BLaER1 (cell line): Measurements from ENCODE around the gene EML2.

Experiments used
- H3K27ac ChIP-seq: shearing (Covaris generic); formaldehyde crosslinking; 2 replicates; pipeline ENCODE4 v1.8.1; 2022
- H3K27me3 ChIP-seq: shearing (Covaris generic); formaldehyde crosslinking; 2 replicates; pipeline ENCODE4 v1.8.1; 2022
- H3K36me3 ChIP-seq: shearing (Covaris generic); formaldehyde crosslinking; 2 replicates; pipeline ENCODE4 v1.8.1; 2022
- H3K4me1 ChIP-seq: shearing (Covaris generic); formaldehyde crosslinking; 2 replicates; pipeline ENCODE4 v1.8.1; 2022
- H3K4me2 ChIP-seq: shearing (Covaris generic); formaldehyde crosslinking; 2 replicates; pipeline ENCODE4 v1.8.1; 2022
- H3K4me3 ChIP-seq: shearing (Covaris generic); formaldehyde crosslinking; 2 replicates; pipeline ENCODE4 v1.8.1; 2022
- H3K9ac ChIP-seq: shearing (Covaris generic); formaldehyde crosslinking; 2 replicates; pipeline ENCODE4 v1.8.1; 2022
- H3K9me3 ChIP-seq: shearing (Covaris generic); formaldehyde crosslinking; 2 replicates; pipeline ENCODE4 v1.8.1; 2022
- H4K20me1 ChIP-seq: shearing (Covaris generic); formaldehyde crosslinking; 2 replicates; pipeline ENCODE4 v1.8.1; 2022
- Cebpa-rat ChIP-seq: shearing (Covaris generic); IDR thresholded peaks from 2 replicates; pipeline ENCODE4 v1.8.1; 2022

EML2 gene

DNA sequence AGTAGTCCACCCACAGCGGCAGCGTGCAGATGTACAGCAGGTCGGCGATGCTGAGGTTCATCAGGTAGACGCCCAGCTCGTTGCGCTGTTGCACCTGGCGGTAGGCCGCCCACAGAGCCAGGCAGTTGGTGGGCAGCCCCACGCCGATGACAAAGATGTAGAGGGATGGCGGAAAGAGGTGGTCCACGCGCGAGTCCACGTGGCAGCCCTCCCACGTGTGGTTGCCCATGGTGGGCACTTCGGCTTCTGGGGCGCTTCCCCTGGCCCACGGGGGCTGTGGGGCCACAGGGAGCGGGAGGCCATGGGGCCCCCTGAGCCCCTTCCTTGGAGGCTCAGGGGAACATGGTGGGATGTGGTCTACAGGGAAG, 47.6 kb downstream of the EML2 start:
- Histone ChIP-seq H3K4me3 (no peak overlapping the region), H3K27me3 (peaks cover 14% of the 10 kb centered on the region), H3K9me3 (no peaks in the 10 kb centered on the region), H3K36me3 (no peaks in the 10 kb centered on the region), H4K20me1 (no peaks in the 10 kb centered on the region), H3K27ac (no peak overlapping the region), H3K4me2 (no peak overlapping the region), H3K9ac (no peak overlapping the region), H3K4me1 (peaks cover 17% of the 10 kb centered on the region)
- no peak for TF ChIP-seq Cebpa-rat

- Histone ChIP-seq H3K27ac (no peak overlapping the region), H3K27me3 (peaks cover 9% of the 10 kb centered on the region; the same call in 1 of the 2 replicates), H3K36me3 (no peaks in the 10 kb centered on the region), H3K4me1 (peaks cover 17% of the 10 kb centered on the region), H4K20me1 (no peaks in the 10 kb centered on the region), H3K9ac (no peak overlapping the region), H3K4me3 (no peak overlapping the region), H3K4me2 (no peak overlapping the region), H3K9me3 (no peaks in the 10 kb centered on the region)
- no peak for TF ChIP-seq Cebpa-rat
Measured at GRCh38 chr19:45591004-45591637, 48.1 kb downstream of the EML2 start.

GRCh38 chr19:45590300-45591003, 48.7 kb downstream of the EML2 start:
- H3K27me3 ChIP-seq = peaks cover 2% of the 10 kb centered on the region; the same call in 1 of the 2 replicates
- H3K9ac ChIP-seq = no peak overlapping the region
- no peak overlapping the region for H3K4me2 ChIP-seq
- no peak overlapping the region for H3K4me3 ChIP-seq
- H4K20me1 ChIP-seq = no peaks in the 10 kb centered on the region
- peaks cover 20% of the 10 kb centered on the region for H3K4me1 ChIP-seq
- H3K27ac ChIP-seq = no peak overlapping the region
- no peak for TF ChIP-seq Cebpa-rat
- H3K9me3 ChIP-seq = no peaks in the 10 kb centered on the region
- no peaks in the 10 kb centered on the region for H3K36me3 ChIP-seq

- Histone ChIP-seq H4K20me1 (no peaks in the 10 kb centered on the region), H3K27ac (no peak overlapping the region), H3K27me3 (no peaks in the 10 kb centered on the region), H3K36me3 (no peaks in the 10 kb centered on the region), H3K4me1 (peaks cover 25% of the 10 kb centered on the region), H3K9me3 (no peaks in the 10 kb centered on the region), H3K4me3 (no peak overlapping the region), H3K4me2 (no peak overlapping the region), H3K9ac (no peak overlapping the region)
- TF ChIP-seq Cebpa-rat = no peak
Measured at GRCh38 chr19:45589768-45590167, 49.4 kb downstream of the EML2 start.

DNA sequence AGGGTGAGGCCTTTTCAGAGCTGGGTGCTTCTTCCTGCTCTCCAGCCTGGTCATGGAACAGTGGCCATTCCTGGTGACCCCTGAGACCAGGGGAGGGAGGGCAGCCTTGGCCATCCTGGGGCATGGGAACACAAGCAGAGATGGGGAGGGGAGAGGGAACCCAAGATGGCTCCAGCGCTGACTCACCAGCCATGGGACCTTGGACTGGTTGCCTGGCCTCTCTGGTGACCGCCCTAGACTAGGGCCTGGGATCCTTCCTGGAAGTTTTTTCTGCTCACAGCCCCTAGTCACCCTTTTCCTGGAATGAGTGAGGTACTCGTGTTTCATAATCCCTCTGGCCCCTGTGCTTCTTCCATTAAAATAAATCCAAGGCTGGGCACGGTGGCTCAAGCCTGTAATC, 51.3 kb downstream of the EML2 start:
- no peak overlapping the region for H3K9ac ChIP-seq
- H4K20me1 ChIP-seq = no peaks in the 10 kb centered on the region
- no peaks in the 10 kb centered on the region for H3K27me3 ChIP-seq
- peak overlapping the region; percentile 51 for H3K4me2 ChIP-seq
- no peaks in the 10 kb centered on the region for H3K9me3 ChIP-seq
- H3K4me3 ChIP-seq = no peak overlapping the region
- no peaks in the 10 kb centered on the region for H3K36me3 ChIP-seq
- no peak for TF ChIP-seq Cebpa-rat
- H3K4me1 ChIP-seq = peaks cover 33% of the 10 kb centered on the region
- 0 out of 2 replicates have a peak overlapping the region, but pooled peaks have one; percentile 22 for H3K27ac ChIP-seq

DNA sequence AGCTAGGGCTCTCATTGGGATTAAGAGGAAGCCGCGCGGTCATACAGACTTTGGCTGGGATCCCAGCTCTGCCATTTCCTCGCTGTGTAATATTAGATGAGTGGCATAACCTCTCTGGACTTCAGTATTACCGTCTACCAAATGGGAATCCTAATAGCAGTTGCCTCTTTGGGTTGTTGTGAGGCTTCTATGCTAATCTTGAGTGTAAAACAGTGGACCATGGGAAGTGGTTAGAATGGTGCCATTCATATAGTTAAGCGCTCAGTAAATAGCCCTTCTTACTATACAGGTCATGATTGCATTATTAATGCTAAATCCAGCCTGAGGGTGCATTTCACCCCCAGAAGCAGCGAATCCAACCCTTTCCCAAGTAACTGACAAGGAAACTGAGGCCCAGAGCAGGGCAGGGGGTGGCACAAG, 54.0 kb downstream of the EML2 start:
- peak overlapping the region; percentile 92 for H3K4me2 ChIP-seq
- H3K36me3 ChIP-seq = 0 out of 2 replicates have a peak, but pooled peaks cover 9% of the 10 kb centered on the region
- peak overlapping the region; percentile 90 for H3K9ac ChIP-seq
- TF ChIP-seq Cebpa-rat = no peak
- peak overlapping the region; percentile 68 for H3K27ac ChIP-seq
- H3K4me3 ChIP-seq = peak overlapping the region; percentile 79
- H3K9me3 ChIP-seq = no peaks in the 10 kb centered on the region
- H3K4me1 ChIP-seq = peaks cover 33% of the 10 kb centered on the region
- no peaks in the 10 kb centered on the region for H4K20me1 ChIP-seq
- no peaks in the 10 kb centered on the region for H3K27me3 ChIP-seq

GRCh38 chr19:45584332-45585157, 54.7 kb downstream of the EML2 start, which contains the start of gene OPA3:
Gene OPA3, minus strand, starts transcription at chr19:45584802. Its CDS starts 38 bp downstream, at chr19:45584764.
- peak within 1 kb of the TSS; percentile 92 for H3K27ac ChIP-seq
- H3K27me3 ChIP-seq = no peaks in the 10 kb centered on the region
- H3K4me3 ChIP-seq = peak within 1 kb of the TSS; percentile 79
- peak within 1 kb of the TSS; percentile 92 for H3K4me2 ChIP-seq
- H3K36me3 ChIP-seq = 0 out of 2 replicates have a peak, but pooled peaks cover 9% of the 10 kb centered on the region
- no peak for TF ChIP-seq Cebpa-rat
- H3K4me1 ChIP-seq = peaks cover 33% of the 10 kb centered on the region
- H3K9ac ChIP-seq = peak within 1 kb of the TSS; percentile 90
- H3K9me3 ChIP-seq = no peaks in the 10 kb centered on the region
- H4K20me1 ChIP-seq = no peaks in the 10 kb centered on the region

DNA sequence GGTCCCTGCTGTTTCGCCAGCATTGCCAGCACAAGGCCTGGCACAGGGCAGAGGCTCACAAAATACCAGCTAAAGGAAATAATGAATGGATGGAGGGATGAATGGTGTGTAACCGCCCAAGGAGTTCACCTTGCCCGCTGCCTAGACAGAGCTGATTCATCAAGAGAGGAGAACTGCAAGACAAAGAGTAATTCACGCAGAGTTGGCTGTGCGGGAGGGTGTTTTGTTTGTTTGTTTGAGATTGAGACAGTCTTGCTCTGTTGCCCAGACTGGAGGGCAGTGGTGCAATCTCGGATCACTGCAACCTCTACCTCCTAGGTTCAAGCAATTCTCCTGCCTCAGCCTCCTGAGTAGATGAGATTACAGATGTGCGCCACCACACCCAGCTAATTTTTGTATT, 57.6 kb downstream of the EML2 start:
- TF ChIP-seq Cebpa-rat = no peak
- Histone ChIP-seq H3K4me1 (peaks cover 16% of the 10 kb centered on the region), H3K27ac (no peak overlapping the region), H3K27me3 (no peaks in the 10 kb centered on the region), H3K9me3 (no peaks in the 10 kb centered on the region), H3K36me3 (0 out of 2 replicates have a peak, but pooled peaks cover 9% of the 10 kb centered on the region), H3K9ac (no peak overlapping the region), H3K4me3 (no peak overlapping the region), H4K20me1 (peaks cover 9% of the 10 kb centered on the region; the same call in 1 of the 2 replicates), H3K4me2 (no peak overlapping the region)

- no peaks in the 10 kb centered on the region for H3K9me3 ChIP-seq
- TF ChIP-seq Cebpa-rat = no peak
- peaks cover 20% of the 10 kb centered on the region; the same call in 1 of the 2 replicates for H4K20me1 ChIP-seq
- H3K36me3 ChIP-seq = 0 out of 2 replicates have a peak, but pooled peaks cover 9% of the 10 kb centered on the region
- H3K27me3 ChIP-seq = no peaks in the 10 kb centered on the region
- no peak overlapping the region for H3K4me2 ChIP-seq
- peaks cover 14% of the 10 kb centered on the region for H3K4me1 ChIP-seq
- H3K4me3 ChIP-seq = no peak overlapping the region
- H3K27ac ChIP-seq = no peak overlapping the region
- H3K9ac ChIP-seq = no peak overlapping the region
Measured at GRCh38 chr19:45578861-45579260, 60.3 kb downstream of the EML2 start.
